CD4-positive, alpha-beta T cell (primary cell): ENCODE results near the gene SLC2A6. TPM values are rescaled to one million over a fixed set of nuclear protein-coding genes. Genes with fewer than 3 reads are reported as not detected.

Experiments used
- ATAC-seq: fragments of 200-7000 bp; cut with Tn5 transposase; one replicate; pipeline ENCODE4 v1.10.0; 2022; ENCODE audit warnings: mild to moderate bottlenecking; ENCODE audit not compliant: poor library complexity
- CTCF ChIA-PET: fragments of 350-600 bp; sonication (Branson Sonifier 250); formaldehyde crosslinking; loops from one replicate; lab custom pipeline; 2021; ENCODE audit warnings: antibody characterized with exemption, inconsistent platforms; lab: Charles Lee
- POLR2A ChIA-PET: fragments of 350-600 bp; sonication (Branson Sonifier 250); formaldehyde crosslinking; loops from one replicate; lab custom pipeline; 2021; ENCODE audit warnings: antibody characterized with exemption, inconsistent platforms; lab: Charles Lee
- DNase-seq, 14 experiments: peaks; one replicate each; pipeline ENCODE4 v3.0.0-alpha.2; 2013 to 2020; ENCODE audit warnings: mixed read lengths in 2 of 14
- H3K27ac ChIP-seq, 2 donors: one replicate each; pipeline versions ENCODE4 v1.5.1 to v1.7.0; 2013; ENCODE audit warnings: low read length in 2 of 2, low read depth in 1 of 2, mild to moderate bottlenecking in 1 of 2
- H3K27me3 ChIP-seq, 2 experiments: 1 replicate in 1 of 2; 2 replicates in 1 of 2; pipeline versions ENCODE4 v1.6.1 to v1.7.0; 2013; ENCODE audit warnings: low read length in 2 of 2, control low read depth in 1 of 2, mild to moderate bottlenecking in 1 of 2, moderate library complexity in 1 of 2; ENCODE audit not compliant: insufficient read depth in 2 of 2, control insufficient read depth in 1 of 2
- H3K36me3 ChIP-seq: one replicate; pipeline ENCODE4 v1.6.1; 2013; ENCODE audit warnings: low read length, control low read depth; ENCODE audit not compliant: insufficient read depth
- H3K4me1 ChIP-seq: one replicate; pipeline ENCODE4 v1.6.1; 2013; ENCODE audit warnings: low read length, control low read depth; ENCODE audit not compliant: insufficient read depth
- H3K4me3 ChIP-seq: one replicate; pipeline ENCODE4 v1.5.1; 2013; ENCODE audit warnings: mild to moderate bottlenecking, low read length, moderate library complexity
- H3K9me3 ChIP-seq, 2 experiments: 1 replicate in 1 of 2; 2 replicates in 1 of 2; pipeline versions ENCODE4 v1.6.1 to v1.7.0; 2013; ENCODE audit warnings: low read length in 2 of 2, mild to moderate bottlenecking in 2 of 2, control low read depth in 1 of 2, moderate library complexity in 1 of 2; ENCODE audit not compliant: control insufficient read depth in 1 of 2, insufficient read depth in 1 of 2
- H3K27ac Mint-ChIP-seq: one replicate; pipeline ENCODE4 v1.8.0; 2020; ENCODE audit warnings: mixed read lengths
- H3K27me3 Mint-ChIP-seq: one replicate; pipeline ENCODE4 v1.8.0; 2021; ENCODE audit warnings: mixed read lengths
- H3K36me3 Mint-ChIP-seq: one replicate; pipeline ENCODE4 v1.8.0; 2021; ENCODE audit warnings: low read depth, mixed read lengths
- H3K4me1 Mint-ChIP-seq: one replicate; pipeline ENCODE4 v1.8.0; 2021; ENCODE audit warnings: low read depth, mixed read lengths
- H3K4me3 Mint-ChIP-seq: one replicate; pipeline ENCODE4 v1.8.0; 2020; ENCODE audit warnings: mild to moderate bottlenecking, mixed read lengths
- H3K9me3 Mint-ChIP-seq: one replicate; pipeline ENCODE4 v1.8.0; 2020; ENCODE audit warnings: mixed read lengths
- intact Hi-C, 2 experiments: fragments of 100-400 bp; cut with DNase I in 1 of 2; cut with micrococcal nuclease in 1 of 2; formaldehyde crosslinking; loops; one replicate each; pipeline versions ENCODE4 v1.15.1 to v1.9.0; 2023 to 2025; cut with DNase I, micrococcal nuclease
- total RNA-seq, 174 experiments: library from RNA in 2 of 174; stranded (reverse) in 2 of 174; gene quantifications; one replicate each; pipeline ENCODE4 v1.2.3 and lab custom pipeline; 2021 to 2026
- TF ChIP-seq, protein P1 (sequence below): fragments of 200-600 bp; IDR thresholded peaks from one replicate; pipeline ENCODE4 v1.8.0; 2022; ENCODE audit warnings: antibody characterized with exemption, mild to moderate bottlenecking

SLC2A6 gene
- total RNA-seq, 2 experiments from 2014 or later, result 1.8 to 3.2 TPM

DNA sequence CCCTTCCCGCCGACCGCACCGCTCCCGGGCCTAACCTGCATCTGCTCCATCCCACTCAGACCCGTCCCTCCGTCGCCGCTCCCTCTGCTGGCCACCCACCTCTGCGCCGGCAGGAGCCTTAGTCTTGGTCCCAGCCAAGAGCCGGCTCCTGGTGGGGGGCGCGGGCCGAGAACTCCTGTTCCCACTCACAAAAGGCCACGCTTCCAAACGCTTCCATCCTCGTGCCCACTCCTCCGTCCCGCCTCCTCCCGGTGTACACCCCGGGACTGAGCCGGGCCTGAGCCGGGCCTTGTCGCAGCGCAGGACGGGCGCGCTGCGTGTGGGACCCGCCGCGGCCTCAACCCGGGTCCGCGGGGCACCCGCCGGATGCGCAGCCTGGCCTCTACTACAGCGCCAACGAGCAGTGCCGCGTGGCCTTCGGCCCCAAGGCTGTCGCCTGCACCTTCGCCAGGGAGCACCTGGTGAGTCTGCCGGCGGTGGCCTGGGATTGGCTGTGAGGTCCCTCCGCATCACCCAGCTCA lies 49.2 kb downstream of the SLC2A6 start:
- Mint-ChIP-seq H3K27me3 (peaks cover 30% of the 10 kb centered on the region), H3K27ac (no peak overlapping the region), H3K4me1 (peaks cover 12% of the 10 kb centered on the region), H3K4me3 (peak overlapping the region; percentile 63), H3K36me3 (no peaks in the 10 kb centered on the region), H3K9me3 (no peaks in the 10 kb centered on the region)
- H3K27ac ChIP-seq, result no peak overlapping the region
- no peaks in the 10 kb centered on the region for H3K36me3 ChIP-seq
- ChIA-PET CTCF (no interaction called here), POLR2A (no interaction called here)
- TF ChIP-seq, protein P1, sequence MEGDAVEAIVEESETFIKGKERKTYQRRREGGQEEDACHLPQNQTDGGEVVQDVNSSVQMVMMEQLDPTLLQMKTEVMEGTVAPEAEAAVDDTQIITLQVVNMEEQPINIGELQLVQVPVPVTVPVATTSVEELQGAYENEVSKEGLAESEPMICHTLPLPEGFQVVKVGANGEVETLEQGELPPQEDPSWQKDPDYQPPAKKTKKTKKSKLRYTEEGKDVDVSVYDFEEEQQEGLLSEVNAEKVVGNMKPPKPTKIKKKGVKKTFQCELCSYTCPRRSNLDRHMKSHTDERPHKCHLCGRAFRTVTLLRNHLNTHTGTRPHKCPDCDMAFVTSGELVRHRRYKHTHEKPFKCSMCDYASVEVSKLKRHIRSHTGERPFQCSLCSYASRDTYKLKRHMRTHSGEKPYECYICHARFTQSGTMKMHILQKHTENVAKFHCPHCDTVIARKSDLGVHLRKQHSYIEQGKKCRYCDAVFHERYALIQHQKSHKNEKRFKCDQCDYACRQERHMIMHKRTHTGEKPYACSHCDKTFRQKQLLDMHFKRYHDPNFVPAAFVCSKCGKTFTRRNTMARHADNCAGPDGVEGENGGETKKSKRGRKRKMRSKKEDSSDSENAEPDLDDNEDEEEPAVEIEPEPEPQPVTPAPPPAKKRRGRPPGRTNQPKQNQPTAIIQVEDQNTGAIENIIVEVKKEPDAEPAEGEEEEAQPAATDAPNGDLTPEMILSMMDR, result no peak
- peaks cover 5% of the 10 kb centered on the region for H3K4me1 ChIP-seq
- H3K4me3 ChIP-seq, result no peak overlapping the region
- H3K9me3 ChIP-seq, result peaks cover 0 to 11% of the 10 kb centered on the region in 2 experiments
- ATAC-seq (no peak), DNase-seq (peak in 3 of 14 experiments; percentile 24 to 38 (median 35))
- intact Hi-C loops, result no loop called here
- H3K27me3 ChIP-seq, result peaks cover 17 to 27% of the 10 kb centered on the region in 2 experiments

DNA sequence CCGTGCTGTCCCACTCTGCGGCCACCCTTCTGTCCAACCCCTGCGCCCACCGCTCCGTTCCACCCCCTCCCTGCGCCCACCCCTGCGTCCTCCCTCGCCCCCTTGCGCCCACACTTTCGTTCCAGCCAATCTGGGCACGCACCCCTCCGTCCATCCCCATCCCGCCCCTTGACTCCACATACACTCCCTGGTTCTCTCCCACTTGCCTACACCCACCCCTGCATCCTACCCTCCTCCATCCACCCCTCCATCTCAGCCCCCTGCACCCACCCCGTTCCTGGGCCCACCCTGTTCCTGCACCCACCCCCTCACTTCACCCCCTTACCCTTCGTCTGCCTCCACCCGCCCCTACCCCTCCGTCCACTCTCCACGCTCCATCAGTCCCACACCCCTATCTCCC lies 49.7 kb downstream of the SLC2A6 start:
- H3K4me1 ChIP-seq, result peaks cover 5% of the 10 kb centered on the region
- ChIA-PET CTCF (no interaction called here), POLR2A (no interaction called here)
- TF ChIP-seq, protein P1, result no peak
- Mint-ChIP-seq H3K4me1 (peaks cover 12% of the 10 kb centered on the region), H3K4me3 (no peak overlapping the region), H3K9me3 (no peaks in the 10 kb centered on the region), H3K36me3 (no peaks in the 10 kb centered on the region), H3K27ac (no peak overlapping the region), H3K27me3 (peaks cover 32% of the 10 kb centered on the region)
- ATAC-seq, result no peak
- H3K36me3 ChIP-seq, result no peaks in the 10 kb centered on the region
- H3K27me3 ChIP-seq, result peaks cover 17 to 27% of the 10 kb centered on the region in 2 experiments
- H3K4me3 ChIP-seq, result no peak overlapping the region
- H3K27ac ChIP-seq, result no peak overlapping the region
- peaks cover 0 to 12% of the 10 kb centered on the region in 2 experiments for H3K9me3 ChIP-seq
- intact Hi-C loops, result no loop called here
- DNase-seq, result no peak

DNA sequence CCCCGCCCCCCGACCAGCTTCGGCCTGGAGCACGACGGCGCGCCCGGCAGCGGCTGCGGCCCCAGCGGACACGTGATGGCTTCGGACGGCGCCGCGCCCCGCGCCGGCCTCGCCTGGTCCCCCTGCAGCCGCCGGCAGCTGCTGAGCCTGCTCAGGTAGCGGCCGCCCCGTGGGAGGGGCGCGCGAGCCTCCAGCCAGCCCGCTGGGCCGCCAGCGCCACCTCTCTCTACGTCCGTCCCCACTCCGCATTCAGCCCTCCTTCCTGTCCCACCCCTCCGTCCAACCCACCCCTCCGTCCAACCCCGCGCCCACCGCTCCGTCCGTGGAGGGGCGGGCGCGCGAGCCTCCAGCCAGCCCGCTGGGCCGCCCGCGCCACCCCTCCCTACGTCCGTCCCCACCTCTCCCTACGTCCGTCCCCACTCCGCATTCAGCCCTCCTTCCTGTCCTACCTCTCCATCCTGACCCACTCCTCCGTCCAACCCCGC lies 50.2 kb downstream of the SLC2A6 start:
- Histone ChIP-seq H3K27me3 (peaks cover 20 to 27% of the 10 kb centered on the region in 2 experiments), H3K27ac (no peak overlapping the region), H3K4me3 (no peak overlapping the region), H3K36me3 (no peaks in the 10 kb centered on the region), H3K9me3 (peaks cover 0 to 15% of the 10 kb centered on the region in 2 experiments), H3K4me1 (peaks cover 5% of the 10 kb centered on the region)
- Mint-ChIP-seq H3K9me3 (no peaks in the 10 kb centered on the region), H3K27me3 (peaks cover 32% of the 10 kb centered on the region), H3K4me3 (no peak overlapping the region), H3K27ac (no peak overlapping the region), H3K4me1 (peaks cover 12% of the 10 kb centered on the region), H3K36me3 (no peaks in the 10 kb centered on the region)
- intact Hi-C loops, result no loop called here
- ChIA-PET POLR2A (no interaction called here), CTCF (no interaction called here)
- TF ChIP-seq, protein P1, result no peak
- DNase-seq (no peak), ATAC-seq (peak; percentile 21)
